K562 (cell line): ENCODE data around the gene TNRC6B. TPM values are rescaled to one million over a fixed set of nuclear protein-coding genes. Genes with fewer than 3 reads are reported as not detected.
"Not testable (repeated sequence)": the region's sequence is repeated elsewhere in the genome, so short reads cannot be mapped to it uniquely, and the experiment has no call there.

Source experiments
- ATAC-seq: fragments of 200-7000 bp; cut with Tn5 transposase; 3 replicates; pipeline ENCODE4 v1.9.1; 2020; ENCODE audit warnings: moderate library complexity
- BruUV-seq: library from RNA; stranded (reverse); fragments of 400-500 nt; replicated peaks from 2 replicates; lab custom pipeline; 2021; lab: Mats Ljungman, UMichigan
- CTCF ChIA-PET: fragments of 300-600 bp; formaldehyde crosslinking; extraction: SDS; loops from one replicate; lab custom pipeline; 2021; ENCODE audit warnings: low intra/inter-chr PET ratio; lab: Yijun Ruan, JAX
- POLR2A ChIA-PET: fragments of 300-600, 350-650 bp; sonication (Branson Sonifier 250); formaldehyde crosslinking; extraction: SDS; loops from one replicate; lab custom pipeline; 2021; ENCODE audit warnings: antibody characterized with exemption, inconsistent platforms; lab: Yijun Ruan, JAX
- DNase-seq, 4 experiments: peaks; one replicate each; pipeline versions ENCODE4 v3.0.0 to v3.0.0-alpha.2; 2011 to 2018; ENCODE audit warnings: low spot score in 3 of 4, mixed read lengths in 3 of 4; ENCODE audit errors: extremely low read depth in 1 of 4
- FAIRE-seq: peaks from 2 replicates; lab custom pipeline; 2011; peaks lifted over from hg19 to GRCh38; lab: Jason Lieb, UNC
- H2AFZ ChIP-seq: 2 replicates; pipeline ENCODE4 v1.6.0; 2011; ENCODE audit warnings: low read depth, low read length, control low read depth, inconsistent platforms
- H3K27ac ChIP-seq: fragments of 200-600 bp; 3 replicates; pipeline ENCODE4 v1.8.0; 2011; ENCODE audit warnings: low read depth, mild to moderate bottlenecking, control low read depth, inconsistent platforms, low read length, moderate library complexity, mixed read lengths; ENCODE audit errors: extremely low read depth
- H3K27me3 ChIP-seq, 2 experiments: fragments of 300-600 bp in 1 of 2; 2 replicates in 1 of 2; 3 replicates in 1 of 2; pipeline versions ENCODE4 v1.6.0 to v1.8.0; 2011; ENCODE audit warnings: inconsistent platforms in 2 of 2, low read length in 2 of 2, mild to moderate bottlenecking in 1 of 2, mixed read lengths in 1 of 2, moderate library complexity in 1 of 2; ENCODE audit not compliant: control insufficient read depth in 2 of 2, insufficient read depth in 2 of 2
- H3K36me3 ChIP-seq: fragments of 300-600 bp; 3 replicates; pipeline ENCODE4 v1.8.0; 2011; ENCODE audit warnings: mild to moderate bottlenecking, low read length, inconsistent platforms; ENCODE audit not compliant: control insufficient read depth, insufficient read depth
- H3K4me1 ChIP-seq, 2 experiments: fragments of 200-600 bp in 1 of 2; replicated peaks in 1 of 2; 2 replicates in 1 of 2; 3 replicates in 1 of 2; pipeline versions ENCODE4 v1.5.1 to v1.8.0; 2011; ENCODE audit warnings: inconsistent platforms in 2 of 2, low read length in 2 of 2, mild to moderate bottlenecking in 1 of 2, mixed read lengths in 1 of 2, moderate library complexity in 1 of 2; ENCODE audit not compliant: control insufficient read depth in 2 of 2, insufficient read depth in 2 of 2
- H3K4me2 ChIP-seq: 2 replicates; pipeline ENCODE4 v1.6.1; 2011; ENCODE audit warnings: low read length, control low read depth, inconsistent platforms, mixed read lengths; ENCODE audit not compliant: insufficient read depth
- H3K4me3 ChIP-seq: fragments of 200-600 bp; sonication (generic), shearing (Covaris generic); 2 replicates; pipeline ENCODE4 v1.5.1; 2016; ENCODE audit warnings: control low read depth, inconsistent platforms
- H3K79me2 ChIP-seq: fragments of 200-600 bp; 3 replicates; pipeline ENCODE4 v1.8.0; 2011; ENCODE audit warnings: low read length, inconsistent platforms; ENCODE audit not compliant: control insufficient read depth, insufficient read depth
- H3K9ac ChIP-seq, 2 experiments: 2 replicates each; pipeline versions ENCODE4 v1.6.0 to v1.6.1; 2011; ENCODE audit warnings: low read depth in 2 of 2, low read length in 2 of 2, control low read depth in 1 of 2, inconsistent platforms in 1 of 2, mild to moderate bottlenecking in 1 of 2, mixed read lengths in 1 of 2; ENCODE audit not compliant: insufficient read depth in 1 of 2
- H3K9me1 ChIP-seq: one replicate; pipeline ENCODE4 v1.6.0; 2011; ENCODE audit warnings: inconsistent platforms, mild to moderate bottlenecking, low read length, moderate library complexity; ENCODE audit not compliant: control insufficient read depth, insufficient read depth
- H3K9me3 ChIP-seq: replicated peaks from 2 replicates; pipeline ENCODE4 v1.5.1; 2011; ENCODE audit warnings: low read depth, low read length, inconsistent platforms; ENCODE audit not compliant: control insufficient read depth, insufficient read depth
- H4K20me1 ChIP-seq: replicated peaks from 2 replicates; pipeline ENCODE4 v1.6.1; 2011; ENCODE audit warnings: low read length, inconsistent platforms, mixed read lengths; ENCODE audit not compliant: control insufficient read depth, insufficient read depth
- CBX1 ChIP-seq: sonication (generic); IDR thresholded peaks from 2 replicates; pipeline ENCODE4 v1.6.1; 2016; ENCODE audit warnings: antibody characterized with exemption, low read depth, mild to moderate bottlenecking
- CBX3 ChIP-seq, 2 experiments: IDR thresholded peaks; 1 replicate in 1 of 2; 2 replicates in 1 of 2; pipeline ENCODE4 v1.6.1; 2012; ENCODE audit warnings: inconsistent platforms in 2 of 2, low read length in 2 of 2, borderline replicate concordance in 1 of 2, control low read depth in 1 of 2
- CBX5 ChIP-seq: IDR thresholded peaks from 2 replicates; pipeline ENCODE4 v1.6.1; 2014; ENCODE audit warnings: low read depth, borderline replicate concordance
- CC2D1A ChIP-seq: fragments of 450-650 bp; IDR thresholded peaks from 2 replicates; pipeline ENCODE4 v1.6.1; 2017; ENCODE audit warnings: mild to moderate bottlenecking
- SPI1 ChIP-seq: IDR thresholded peaks from 2 replicates; pipeline ENCODE4 v1.6.1; 2011; ENCODE audit warnings: low read depth, low read length, control low read depth, borderline replicate concordance
- TRIM24 ChIP-seq, 2 experiments: fragments of 450-650 bp; IDR thresholded peaks; 2 replicates each; pipeline ENCODE4 v1.6.1; 2016
- ZBTB33 ChIP-seq: sonication (generic); formaldehyde crosslinking; IDR thresholded peaks from 2 replicates; pipeline ENCODE4 v1.8.1; 2023; ENCODE audit warnings: mild to moderate bottlenecking, missing genetic modification reagents
- WGBS: fragments of 100-300 bp; shearing (Covaris generic); methylation state at CpG from one replicate; pipeline ENCODE4 v1.1.6; 2016; ENCODE audit warnings: low coverage, mixed read lengths; ENCODE audit not compliant: insufficient coverage; ENCODE audit errors: missing lambda C conversion rate; 5-methylcytosine and 5-hydroxymethylcytosine counted together
- in situ Hi-C: fragments of 300-500 bp; cut with MboI; formaldehyde crosslinking; loops from 4 replicates; pipeline ENCODE4 v1.15.0; 2018; ENCODE audit warnings: inconsistent platforms, mixed read lengths
- intact Hi-C: fragments of 100-400 bp; cut with micrococcal nuclease; formaldehyde crosslinking; loops from 2 replicates; pipeline ENCODE4 v1.14.2; 2022
- polyA plus RNA-seq, 8 experiments: library from polyadenylated mRNA; depleted of rRNA in 4 of 8; stranded (reverse) in 5 of 8; unstranded in 3 of 8; fragments of >200 nt; fragmentation: Nextera tagmentation in 2 of 8; fragmentation: Illumina TruSeq in 1 of 8; extraction: Ambion mirVana in 2 of 8; extraction: Trizol in 1 of 8; gene quantifications; 2 replicates each; pipeline versions ENCODE4 v1.2.1 to v1.2.3, GENCODE V29; 2011 to 2014; ENCODE audit warnings: inconsistent platforms in 1 of 8, missing spikeins in 1 of 8
- total RNA-seq, 7 experiments: library from RNA; depleted of rRNA in 6 of 7; stranded (reverse); fragments of >200 nt in 6 of 7; fragmentation: Illumina TruSeq in 2 of 7; extraction: Trizol in 2 of 7; gene quantifications; 2 replicates each; pipeline versions ENCODE4 v1.2.1 to v1.2.3, GENCODE V29; 2011 to 2021; ENCODE audit warnings: low replicate concordance in 1 of 7
- TF ChIP-seq, protein P1 (sequence below): fragments of 450-650 bp; IDR thresholded peaks from 2 replicates; pipeline ENCODE4 v1.6.1; 2016; ENCODE audit warnings: mild to moderate bottlenecking

Gene TNRC6B
- total and polyA plus RNA-seq, 9 of the 15 experiments (the other 6 are each of a cell fraction or from before 2014, with no cell fraction given), result 0.96 to 18.8 (median 10.8) TPM

- BruUV-seq, POLR2A ChIA-PET, H3K36me3 ChIP-seq, H3K4me3 ChIP-seq, H3K79me2 ChIP-seq, H3K9ac ChIP-seq, H4K20me1 ChIP-seq, in situ Hi-C loops, CTCF ChIA-PET: not testable (repeated sequence)
- WGBS, result 80% methylated on average over 2 of the region's 2 CpGs
- TF ChIP-seq CBX3 (IDR thresholded peaks at IDR 0.05; ENCODE audit: borderline replicate concordance in 1 of 2, low read length in 2 of 2) (peak in 1 of 2 experiments; percentile 60; a peak in 2 of 3 replicates), TRIM24 (IDR thresholded peaks at IDR 0.05) (peak; percentile 23 to 59; a peak in 3 of 4 replicates), ZBTB33 (CRISPR knock-in tag) (peak; percentile 95), SPI1 (peak; percentile 63), CC2D1A (peak; percentile 88), CBX1 (0 out of 2 replicates have a peak, but pooled peaks have one; percentile 31), CBX5 (peak; percentile 71; the same call in 1 of the 2 replicates)
- TF ChIP-seq, protein P1, sequence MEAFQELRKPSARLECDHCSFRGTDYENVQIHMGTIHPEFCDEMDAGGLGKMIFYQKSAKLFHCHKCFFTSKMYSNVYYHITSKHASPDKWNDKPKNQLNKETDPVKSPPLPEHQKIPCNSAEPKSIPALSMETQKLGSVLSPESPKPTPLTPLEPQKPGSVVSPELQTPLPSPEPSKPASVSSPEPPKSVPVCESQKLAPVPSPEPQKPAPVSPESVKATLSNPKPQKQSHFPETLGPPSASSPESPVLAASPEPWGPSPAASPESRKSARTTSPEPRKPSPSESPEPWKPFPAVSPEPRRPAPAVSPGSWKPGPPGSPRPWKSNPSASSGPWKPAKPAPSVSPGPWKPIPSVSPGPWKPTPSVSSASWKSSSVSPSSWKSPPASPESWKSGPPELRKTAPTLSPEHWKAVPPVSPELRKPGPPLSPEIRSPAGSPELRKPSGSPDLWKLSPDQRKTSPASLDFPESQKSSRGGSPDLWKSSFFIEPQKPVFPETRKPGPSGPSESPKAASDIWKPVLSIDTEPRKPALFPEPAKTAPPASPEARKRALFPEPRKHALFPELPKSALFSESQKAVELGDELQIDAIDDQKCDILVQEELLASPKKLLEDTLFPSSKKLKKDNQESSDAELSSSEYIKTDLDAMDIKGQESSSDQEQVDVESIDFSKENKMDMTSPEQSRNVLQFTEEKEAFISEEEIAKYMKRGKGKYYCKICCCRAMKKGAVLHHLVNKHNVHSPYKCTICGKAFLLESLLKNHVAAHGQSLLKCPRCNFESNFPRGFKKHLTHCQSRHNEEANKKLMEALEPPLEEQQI, result peak; percentile 90
- TF ChIP-seq, all 486 proteins: peak for 8; not testable (repeated sequence) for 478
- intact Hi-C loops, H3K9me1 ChIP-seq, H3K9me3 ChIP-seq, H3K27me3 ChIP-seq, DNase-seq, H3K4me2 ChIP-seq, H3K27ac ChIP-seq, H3K4me1 ChIP-seq, FAIRE-seq, ATAC-seq, H2AFZ ChIP-seq: not testable (repeated sequence)
These were observed 12.2 kb upstream of the TNRC6B start for GRCh38 chr22:40165537-40165936.
